GM20431 (cell line): ENCODE results near the gene DNASE2.

ENCODE experiments used
- in situ Hi-C: fragments of 300-500 bp; cut with MseI, MboI; formaldehyde crosslinking; loops from one replicate; pipeline ENCODE4 v1.15.0; 2020; ENCODE audit warnings: low sequenced_read_pairs; ENCODE audit not compliant: unreplicated experiment

DNASE2 gene

GRCh38 chr19:12886969-12887747 lies 5.9 kb upstream of the DNASE2 start, which contains the start of gene KLF1:
Gene KLF1, minus strand, starts transcription at chr19:12887201. Its CDS starts 61 bp downstream, at chr19:12887140.
- in situ Hi-C loops, result no loop called here

DNA sequence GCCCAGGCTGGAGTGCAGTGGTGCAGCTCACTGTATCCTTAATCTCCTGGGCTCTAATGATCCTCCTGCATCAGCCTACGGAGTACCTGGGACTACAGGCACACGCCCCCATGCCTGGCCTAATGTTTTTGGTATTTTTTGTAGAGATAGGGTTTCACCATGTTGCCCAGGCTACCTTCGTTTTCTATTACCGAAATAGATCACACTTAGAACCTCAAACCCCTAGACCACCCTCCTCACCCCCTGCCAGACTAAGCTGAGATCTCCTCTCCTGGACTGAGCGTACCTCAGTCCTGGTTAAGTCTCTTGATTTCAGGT lies 5.4 kb upstream of the DNASE2 start:
- in situ Hi-C loops, result no loop called here

DNA sequence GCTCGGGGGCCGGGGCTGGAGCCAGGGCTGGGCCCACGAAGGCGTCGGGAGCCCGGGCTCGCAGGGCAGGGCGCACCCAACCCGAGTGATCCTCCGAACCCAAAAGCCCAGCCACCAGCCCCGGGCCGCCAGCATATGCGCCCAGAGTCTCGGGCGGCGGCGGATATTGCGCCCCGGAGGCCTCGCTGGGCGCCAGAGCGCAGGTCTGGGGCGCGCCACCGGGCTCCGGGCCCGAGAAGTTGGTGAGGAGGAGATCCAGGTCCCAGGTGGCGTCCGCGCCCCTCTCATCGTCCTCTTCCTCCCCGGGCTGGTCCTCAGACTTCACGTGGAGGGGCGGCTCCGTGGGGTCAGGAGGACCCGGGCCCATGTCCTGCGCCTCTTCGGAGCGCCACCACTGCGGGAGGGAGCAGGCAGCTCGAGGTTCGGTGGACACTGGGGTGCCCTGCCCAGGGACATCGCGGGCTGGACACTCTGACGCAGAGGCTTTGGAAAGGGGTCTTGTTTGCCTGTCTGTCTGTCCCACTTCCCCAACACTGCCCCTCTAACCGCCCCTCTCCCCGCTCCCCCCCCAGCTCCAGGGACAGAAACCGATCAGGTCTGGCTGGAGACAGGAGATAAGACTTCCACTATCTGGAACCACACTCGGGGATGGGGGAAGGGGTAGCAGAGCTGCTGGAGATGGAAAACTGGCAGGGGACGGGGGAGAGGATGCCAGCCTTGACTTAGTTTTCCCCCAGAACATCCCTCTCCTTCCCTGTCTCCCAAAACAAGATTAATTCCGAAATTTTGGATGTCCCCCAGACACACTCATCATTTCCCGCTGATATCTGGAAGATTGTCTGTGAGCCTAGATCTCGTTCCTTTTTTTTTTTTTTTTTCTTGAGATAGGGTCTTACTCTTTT lies 4.8 kb upstream of the DNASE2 start:
- in situ Hi-C loops, result no loop called here

- in situ Hi-C loops, result no loop called here
Observed at GRCh38 chr19:12884926-12885748, 3.9 kb upstream of the DNASE2 start.

DNA sequence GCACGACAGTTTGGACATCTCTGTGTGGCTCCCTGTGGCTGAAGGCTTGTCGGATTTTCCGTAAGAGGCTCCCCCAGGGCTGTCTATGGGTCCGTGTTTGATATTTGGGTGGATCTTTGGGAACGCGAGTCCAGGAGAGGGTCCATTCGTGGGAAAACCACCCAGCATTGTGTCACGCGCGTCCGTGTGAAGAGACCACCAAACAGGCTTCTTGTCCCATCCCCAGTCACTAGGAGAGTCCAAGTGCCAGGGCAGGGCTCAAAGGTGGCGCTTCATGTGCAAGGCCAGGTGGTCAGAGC lies 3.3 kb upstream of the DNASE2 start:
- in situ Hi-C loops, result no loop called here

GRCh38 chr19:12884202-12884601 lies 3.0 kb upstream of the DNASE2 start:
- in situ Hi-C loops, result no loop called here

DNA sequence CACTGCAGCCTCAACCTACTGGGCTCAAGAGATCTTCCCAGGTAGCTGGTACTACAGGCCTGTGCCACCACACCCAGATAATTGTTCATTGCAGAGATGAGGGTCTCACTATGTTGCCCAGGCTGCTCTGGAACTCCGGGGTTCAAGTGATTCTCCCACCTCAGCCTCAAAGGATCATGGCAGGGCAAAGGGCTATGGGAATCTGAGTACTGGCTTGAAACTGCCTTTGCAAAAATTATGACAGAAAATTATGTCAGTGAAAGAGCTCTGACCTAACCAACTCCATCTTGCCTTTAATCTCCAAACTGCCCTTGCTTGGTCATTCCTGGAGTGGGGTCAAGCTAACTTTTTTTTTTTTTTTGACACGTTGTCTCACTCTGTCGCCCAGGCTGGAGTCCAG lies 1.3 kb upstream of the DNASE2 start:
- in situ Hi-C loops, result no loop called here

DNA sequence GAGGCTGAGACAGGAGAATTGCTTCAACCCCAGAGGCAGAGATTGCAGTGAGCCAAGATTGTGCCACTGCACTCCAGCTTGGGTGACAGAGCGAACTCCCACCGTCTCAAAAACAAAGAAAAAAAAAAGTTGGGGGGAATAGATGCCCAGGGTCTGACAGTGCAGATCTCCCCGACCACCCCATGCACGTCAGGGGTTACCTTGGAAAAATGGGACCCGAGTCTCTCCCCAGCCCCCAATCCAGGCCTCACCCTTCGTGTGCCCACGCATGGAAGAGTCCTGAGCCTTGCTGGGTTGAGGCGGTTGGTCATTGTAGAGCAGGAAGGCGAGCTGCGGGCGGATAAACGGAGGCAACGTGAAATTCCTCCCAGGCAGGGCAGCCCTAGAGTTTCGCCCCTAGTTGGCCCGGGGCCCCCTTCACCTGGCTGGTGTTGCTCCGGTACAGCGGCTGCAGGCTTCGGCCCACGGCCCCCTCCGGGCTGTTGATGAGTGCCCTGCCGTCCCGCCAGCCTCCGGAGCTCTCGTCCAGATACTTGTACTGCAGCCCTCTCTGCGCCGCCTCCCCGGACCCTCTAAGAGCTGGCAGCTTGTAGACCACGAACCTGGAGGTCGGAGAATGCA lies 588 bp downstream of the DNASE2 start:
- in situ Hi-C loops, result no loop called here

GRCh38 chr19:12875086-12875485 lies 6.2 kb downstream of the DNASE2 start:
- in situ Hi-C loops, result no loop called here

GRCh38 chr19:12873891-12874745 lies 7.1 kb downstream of the DNASE2 start:
- in situ Hi-C loops, result no loop called here

DNA sequence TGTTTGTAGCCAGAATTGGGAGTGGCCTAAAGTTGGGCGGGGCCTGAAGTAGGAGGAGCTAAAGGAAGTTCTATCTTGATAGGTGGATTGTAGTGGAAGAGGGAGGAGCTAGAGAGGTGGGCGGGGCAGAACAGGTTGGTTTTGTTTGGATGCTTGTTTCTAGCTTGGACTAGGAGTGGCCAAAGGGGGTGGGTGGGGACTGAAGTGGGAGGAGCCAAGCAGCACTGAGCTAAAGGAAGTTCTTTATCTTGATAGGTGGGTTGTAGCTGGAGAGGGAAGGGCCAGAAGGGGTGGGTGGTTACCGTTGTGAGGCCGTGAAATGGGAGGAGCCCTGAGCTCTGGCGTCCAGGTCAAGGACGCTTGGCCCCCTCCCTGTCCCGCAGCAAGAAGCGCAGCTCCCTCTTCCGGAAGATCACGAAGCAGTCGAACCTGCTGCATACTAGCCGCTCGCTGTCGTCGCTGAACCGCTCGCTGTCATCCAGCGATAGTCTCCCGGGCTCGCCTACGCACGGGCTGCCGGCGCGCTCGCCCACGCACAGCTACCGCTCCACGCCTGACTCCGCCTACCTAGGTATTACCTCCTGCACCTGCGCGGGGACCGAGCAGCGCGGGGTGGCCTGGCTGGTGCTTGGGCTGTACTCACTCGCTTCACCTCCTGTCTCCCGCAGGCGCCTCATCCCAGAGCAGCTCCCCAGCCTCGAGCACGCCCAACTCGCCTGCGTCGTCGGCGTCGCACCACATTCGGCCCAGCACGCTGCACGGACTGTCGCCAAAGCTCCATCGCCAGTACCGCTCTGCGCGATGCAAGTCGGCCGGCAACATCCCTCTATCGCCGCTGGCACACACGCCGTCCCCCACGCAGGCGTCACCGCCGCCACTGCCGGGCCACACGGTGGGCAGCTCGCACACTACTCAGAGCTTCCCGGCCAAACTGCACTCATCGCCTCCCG lies 8.0 kb downstream of the DNASE2 start:
- in situ Hi-C loops, result no loop called here

- in situ Hi-C loops, result no loop called here
Observed at GRCh38 chr19:12872255-12872654, 9.0 kb downstream of the DNASE2 start.

DNA sequence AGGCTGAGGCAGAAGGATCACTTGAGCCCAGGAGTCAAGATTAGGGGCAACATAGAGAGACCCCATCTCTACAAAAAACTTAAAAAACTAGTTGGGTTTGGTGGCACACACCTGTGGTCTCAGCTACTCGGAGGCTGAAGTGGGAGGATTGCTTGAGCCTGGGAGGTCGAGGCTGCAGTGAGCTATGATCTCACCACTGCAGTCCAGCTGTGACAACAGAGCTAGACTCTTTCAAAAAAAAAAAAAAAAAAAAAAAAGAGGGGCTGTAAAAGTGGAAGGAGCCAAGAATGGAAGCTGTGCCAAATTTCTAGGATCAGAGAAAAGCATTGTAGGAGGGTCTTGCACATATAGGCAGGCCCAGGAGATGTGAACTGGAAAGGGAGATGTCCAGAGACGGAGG lies 9.6 kb downstream of the DNASE2 start:
- in situ Hi-C loops, result no loop called here

- in situ Hi-C loops, result no loop called here
Observed at GRCh38 chr19:12868540-12869112, 12.6 kb downstream of the DNASE2 start.

GRCh38 chr19:12867120-12868099 lies 13.8 kb downstream of the DNASE2 start:
- in situ Hi-C loops, result no loop called here

DNA sequence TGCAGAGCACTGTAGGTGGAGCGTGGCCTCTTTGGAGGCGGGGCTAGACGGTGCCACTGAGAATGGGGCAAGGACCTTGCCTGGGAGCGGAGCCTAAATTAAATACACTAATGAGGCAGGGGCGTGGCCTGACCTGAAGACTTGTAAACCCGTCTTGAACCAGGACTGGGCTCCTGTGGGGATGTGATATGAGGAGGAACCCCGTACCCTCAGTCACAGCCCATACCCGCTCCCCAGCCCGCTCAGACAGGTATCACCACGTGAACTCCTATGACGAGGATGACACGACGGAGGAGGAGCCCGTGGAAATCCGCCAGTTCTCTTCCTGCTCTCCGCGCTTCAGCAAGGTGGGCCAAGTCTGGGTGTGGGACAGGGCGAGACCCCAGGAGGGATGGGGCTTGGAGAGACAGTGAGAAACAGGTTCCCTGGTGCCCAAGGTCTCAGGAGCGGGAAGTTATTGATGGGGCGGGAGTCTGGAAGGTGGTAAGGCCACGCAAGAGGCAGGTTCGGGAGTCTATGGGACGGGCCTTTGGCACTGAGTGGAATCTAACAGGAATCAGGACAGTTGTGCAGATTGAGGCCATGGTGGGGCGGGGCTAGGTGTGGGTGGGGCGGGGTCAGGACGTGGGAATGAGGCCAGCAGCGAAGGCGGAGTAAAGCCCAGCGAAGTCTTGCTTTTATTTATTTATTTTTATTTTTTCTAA lies 14.7 kb downstream of the DNASE2 start:
- in situ Hi-C loops, result no loop called here
